Adipocyte (in vitro differentiated cells): ENCODE results near the gene KCNMA1.

ENCODE experiments used
- DNase-seq: peaks from one replicate; pipeline ENCODE4 v3.0.0-alpha.2; 2015; ENCODE audit warnings: low read depth
- H3K27me3 ChIP-seq: replicated peaks from 2 replicates; pipeline ENCODE4 v1.7.0; 2013; ENCODE audit warnings: mild to moderate bottlenecking, low read length, moderate library complexity; ENCODE audit not compliant: control insufficient read depth, insufficient read depth
- H3K36me3 ChIP-seq: 2 replicates; pipeline ENCODE4 v1.7.0; 2013; ENCODE audit warnings: low read length, mild to moderate bottlenecking, moderate library complexity; ENCODE audit not compliant: control insufficient read depth, insufficient read depth, severe bottlenecking
- H3K4me1 ChIP-seq: 2 replicates; pipeline ENCODE4 v1.7.0; 2013; ENCODE audit warnings: mild to moderate bottlenecking, low read length, moderate library complexity; ENCODE audit not compliant: control insufficient read depth, insufficient read depth
- H3K4me3 ChIP-seq: 2 replicates; pipeline ENCODE4 v1.7.0; 2013; ENCODE audit warnings: mild to moderate bottlenecking, low read length, moderate library complexity
- H3K9ac ChIP-seq: 2 replicates; pipeline ENCODE4 v1.7.0; 2013; ENCODE audit warnings: mild to moderate bottlenecking, low read length, moderate library complexity
- H3K9me3 ChIP-seq: 2 replicates; pipeline ENCODE4 v1.7.0; 2013; ENCODE audit warnings: mild to moderate bottlenecking, low read length, moderate library complexity; ENCODE audit not compliant: control insufficient read depth

Gene KCNMA1

GRCh38 chr10:76869931-76870330, 767.7 kb downstream of the KCNMA1 start:
- Histone ChIP-seq H3K4me3 (no peak overlapping the region), H3K27me3 (no peaks in the 10 kb centered on the region), H3K4me1 (peaks cover 41% of the 10 kb centered on the region), H3K9me3 (no peaks in the 10 kb centered on the region), H3K9ac (no peak overlapping the region), H3K36me3 (no peaks in the 10 kb centered on the region)
- no peak for DNase-seq

- Histone ChIP-seq H3K4me3 (no peak overlapping the region), H3K27me3 (no peaks in the 10 kb centered on the region), H3K9me3 (no peaks in the 10 kb centered on the region), H3K36me3 (no peaks in the 10 kb centered on the region), H3K4me1 (peaks cover 25% of the 10 kb centered on the region), H3K9ac (no peak overlapping the region)
- DNase-seq, result peak; percentile 84
Measured at GRCh38 chr10:76868098-76868977, 769.3 kb downstream of the KCNMA1 start.

GRCh38 chr10:76866841-76867586, 770.6 kb downstream of the KCNMA1 start:
- Histone ChIP-seq H3K4me3 (no peak overlapping the region), H3K4me1 (peaks cover 22% of the 10 kb centered on the region), H3K9me3 (peaks cover 6% of the 10 kb centered on the region), H3K36me3 (no peaks in the 10 kb centered on the region), H3K9ac (no peak overlapping the region), H3K27me3 (no peaks in the 10 kb centered on the region)
- no peak for DNase-seq

GRCh38 chr10:76864922-76865321, 772.7 kb downstream of the KCNMA1 start:
- Histone ChIP-seq H3K4me3 (no peak overlapping the region), H3K4me1 (peaks cover 16% of the 10 kb centered on the region), H3K9me3 (peaks cover 6% of the 10 kb centered on the region), H3K9ac (no peak overlapping the region), H3K36me3 (no peaks in the 10 kb centered on the region), H3K27me3 (no peaks in the 10 kb centered on the region)
- no peak for DNase-seq

GRCh38 chr10:76858721-76859120, 778.9 kb downstream of the KCNMA1 start:
- H3K27me3 ChIP-seq, result no peaks in the 10 kb centered on the region
- H3K36me3 ChIP-seq, result no peaks in the 10 kb centered on the region
- no peaks in the 10 kb centered on the region for H3K4me1 ChIP-seq
- no peak overlapping the region for H3K9ac ChIP-seq
- DNase-seq, result no peak
- peaks cover 8% of the 10 kb centered on the region for H3K9me3 ChIP-seq
- no peak overlapping the region for H3K4me3 ChIP-seq

GRCh38 chr10:76840802-76841201, 796.8 kb downstream of the KCNMA1 start:
- no peaks in the 10 kb centered on the region for H3K27me3 ChIP-seq
- no peak overlapping the region for H3K4me3 ChIP-seq
- DNase-seq, result no peak
- peaks cover 7% of the 10 kb centered on the region for H3K4me1 ChIP-seq
- H3K36me3 ChIP-seq, result no peaks in the 10 kb centered on the region
- no peak overlapping the region for H3K9ac ChIP-seq
- no peaks in the 10 kb centered on the region for H3K9me3 ChIP-seq

GRCh38 chr10:76839276-76839675, 798.3 kb downstream of the KCNMA1 start:
- Histone ChIP-seq H3K4me3 (no peak overlapping the region), H3K27me3 (no peaks in the 10 kb centered on the region), H3K9ac (no peak overlapping the region), H3K9me3 (no peaks in the 10 kb centered on the region), H3K4me1 (peaks cover 7% of the 10 kb centered on the region), H3K36me3 (no peaks in the 10 kb centered on the region)
- peak; percentile 9 for DNase-seq

- no peaks in the 10 kb centered on the region for H3K36me3 ChIP-seq
- H3K9me3 ChIP-seq, result no peaks in the 10 kb centered on the region
- H3K4me3 ChIP-seq, result peak overlapping the region; percentile 33
- H3K27me3 ChIP-seq, result peaks cover 3% of the 10 kb centered on the region
- H3K9ac ChIP-seq, result peak overlapping the region; percentile 58
- no peak for DNase-seq
- peaks cover 18% of the 10 kb centered on the region for H3K4me1 ChIP-seq
Measured at GRCh38 chr10:76830218-76830617, 807.4 kb downstream of the KCNMA1 start.

GRCh38 chr10:76829724-76830123, 807.9 kb downstream of the KCNMA1 start:
- no peaks in the 10 kb centered on the region for H3K9me3 ChIP-seq
- peak overlapping the region; percentile 58 for H3K9ac ChIP-seq
- H3K36me3 ChIP-seq, result no peaks in the 10 kb centered on the region
- no peak for DNase-seq
- H3K27me3 ChIP-seq, result peaks cover 6% of the 10 kb centered on the region
- peak overlapping the region; percentile 33 for H3K4me3 ChIP-seq
- H3K4me1 ChIP-seq, result peaks cover 18% of the 10 kb centered on the region
